ENCODE data around the gene PNO1.

Gene PNO1

GRCh38 chr2:68195096-68195495 is 37.4 kb downstream of the PNO1 start:
- no peak for DNase-seq (ENCODE audit: low read depth)

GRCh38 chr2:68196120-68196716 is 38.5 kb downstream of the PNO1 start:
- DNase-seq (ENCODE audit: low read depth), result no peak

- DNase-seq (ENCODE audit: low read depth), result no peak
Observed at GRCh38 chr2:68200157-68200787, 42.6 kb downstream of the PNO1 start.

GRCh38 chr2:68203587-68203986 is 45.9 kb downstream of the PNO1 start:
- no peak for DNase-seq (ENCODE audit: low read depth)

- no peak for DNase-seq (ENCODE audit: low read depth)
Observed at GRCh38 chr2:68206793-68207192, 49.1 kb downstream of the PNO1 start.

GRCh38 chr2:68214381-68214780 is 56.7 kb downstream of the PNO1 start:
- DNase-seq (ENCODE audit: low read depth), result no peak

- no peak for DNase-seq (ENCODE audit: low read depth)
Observed at GRCh38 chr2:68216454-68217310, 59.0 kb downstream of the PNO1 start.

- no peak for DNase-seq (ENCODE audit: low read depth)
Observed at GRCh38 chr2:68217729-68218128, 60.0 kb downstream of the PNO1 start.

- no peak for DNase-seq (ENCODE audit: low read depth)
Observed at GRCh38 chr2:68218343-68218901, 60.7 kb downstream of the PNO1 start.

- no peak for DNase-seq (ENCODE audit: low read depth)
Observed at GRCh38 chr2:68222287-68222686, 64.6 kb downstream of the PNO1 start.

GRCh38 chr2:68223419-68223818 is 65.7 kb downstream of the PNO1 start:
- no peak for DNase-seq (ENCODE audit: low read depth)

GRCh38 chr2:68225119-68225632 is 67.5 kb downstream of the PNO1 start:
- no peak for DNase-seq (ENCODE audit: low read depth)

Data from stimulated activated CD4-positive, alpha-beta T cell treated with anti-CD3 and anti-CD28 coated beads, Interleukin-2, amount 100 ng/mL, for 4 hours (primary cell).